HUES64 (cell line): ENCODE data around the gene PAXX.

ENCODE experiments used
- H3K27ac ChIP-seq: 2 replicates; pipeline ENCODE4 v1.7.0; 2013; ENCODE audit warnings: low read depth, low read length, inconsistent platforms
- H3K27me3 ChIP-seq: 2 replicates; pipeline ENCODE4 v1.6.1; 2013; ENCODE audit warnings: mild to moderate bottlenecking, low read length; ENCODE audit not compliant: insufficient read depth
- H3K36me3 ChIP-seq: 2 replicates; pipeline ENCODE4 v1.6.1; 2013; ENCODE audit warnings: mild to moderate bottlenecking, low read length; ENCODE audit not compliant: insufficient read depth
- H3K4me1 ChIP-seq: 2 replicates; pipeline ENCODE4 v1.6.1; 2013; ENCODE audit warnings: mild to moderate bottlenecking, low read length, moderate library complexity; ENCODE audit not compliant: insufficient read depth
- H3K4me3 ChIP-seq: 2 replicates; pipeline ENCODE4 v1.5.1; 2013; ENCODE audit warnings: mild to moderate bottlenecking, low read length, moderate library complexity
- H3K9ac ChIP-seq: 2 replicates; pipeline ENCODE4 v1.6.1; 2013; ENCODE audit warnings: mild to moderate bottlenecking, low read depth, low read length
- H3K9me3 ChIP-seq: 2 replicates; pipeline ENCODE4 v1.6.1; 2013; ENCODE audit warnings: low read depth, low read length; ENCODE audit not compliant: insufficient read depth
- WGBS: fragments of 150-250, 120-280 bp; methylation state at CpG from one replicate; pipeline ENCODE4 v1.1.7; 2013; ENCODE audit warnings: missing lambda C conversion rate; 5-methylcytosine and 5-hydroxymethylcytosine counted together

PAXX gene

DNA sequence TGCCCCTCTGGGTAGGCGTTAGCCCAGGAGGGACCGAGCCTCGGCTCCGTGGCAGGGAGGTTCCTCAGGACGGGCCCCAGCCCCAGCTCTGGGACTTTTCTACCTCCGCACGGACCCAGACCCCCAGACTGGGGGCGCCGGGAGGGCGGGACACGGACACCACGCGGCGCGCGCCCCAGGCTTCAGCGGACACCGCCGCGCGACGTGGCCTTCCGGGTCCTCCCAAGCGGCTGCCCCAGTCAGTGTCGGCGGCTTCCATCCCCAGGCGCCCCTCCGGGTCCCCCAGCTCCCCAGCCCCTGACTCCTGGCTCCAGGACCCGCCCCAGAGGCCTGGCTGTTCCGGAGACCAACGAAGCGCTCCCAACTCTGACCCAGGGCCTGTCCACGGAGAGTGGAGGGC is 6.4 kb upstream of the PAXX start:
- H3K4me3 ChIP-seq: no peak overlapping the region
- H3K36me3 ChIP-seq: no peaks in the 10 kb centered on the region
- 0 out of 2 replicates have a peak, but pooled peaks cover 6% of the 10 kb centered on the region for H3K9me3 ChIP-seq
- peaks cover 27% of the 10 kb centered on the region for H3K27me3 ChIP-seq
- H3K9ac ChIP-seq: no peak overlapping the region
- H3K4me1 ChIP-seq: no peaks in the 10 kb centered on the region
- 70% methylated on average over 33 of the region's 33 CpGs for WGBS
- H3K27ac ChIP-seq: no peak overlapping the region

- H3K4me1 ChIP-seq: no peaks in the 10 kb centered on the region
- peaks cover 28% of the 10 kb centered on the region for H3K27me3 ChIP-seq
- H3K36me3 ChIP-seq: peaks cover 4% of the 10 kb centered on the region; the same call in 1 of the 2 replicates
- H3K9me3 ChIP-seq: 0 out of 2 replicates have a peak, but pooled peaks cover 6% of the 10 kb centered on the region
- H3K9ac ChIP-seq: no peak overlapping the region
- H3K27ac ChIP-seq: no peak overlapping the region
- 92% methylated on average over 4 of the region's 4 CpGs for WGBS
- H3K4me3 ChIP-seq: no peak overlapping the region
Measured at GRCh38 chr9:136988872-136989271, 3.4 kb upstream of the PAXX start.

DNA sequence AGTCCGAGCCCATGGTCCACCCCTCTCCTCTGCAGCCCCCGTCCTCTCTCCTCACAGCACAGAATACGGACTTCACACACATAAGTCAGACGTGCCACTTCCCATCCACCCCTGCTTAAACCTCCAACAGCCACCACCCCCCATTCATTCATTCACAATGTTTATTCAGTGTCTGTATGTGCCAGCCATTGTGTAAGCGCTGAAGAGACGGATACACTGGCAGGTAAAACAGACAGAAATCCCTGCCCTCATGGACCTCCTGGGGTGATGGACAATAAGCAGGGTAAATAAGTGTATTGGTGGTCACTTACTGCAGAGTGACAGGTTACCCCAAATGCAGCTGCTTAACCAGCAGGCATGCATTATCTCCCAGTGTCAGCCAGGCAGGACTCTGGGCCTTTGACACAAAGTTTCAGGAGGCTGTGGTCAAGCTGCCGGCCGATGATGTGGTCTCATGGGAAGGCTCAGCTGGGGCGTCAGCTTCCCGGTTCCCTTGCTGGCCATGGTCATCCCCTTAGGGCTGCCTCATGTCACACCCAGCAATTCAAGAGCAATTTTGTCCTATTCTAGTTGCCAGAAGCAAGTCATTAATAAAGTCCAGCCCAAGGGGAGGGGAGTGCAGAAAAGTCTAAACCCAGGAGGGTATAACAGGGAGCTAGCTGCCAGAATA is 1.8 kb upstream of the PAXX start:
- peaks cover 5% of the 10 kb centered on the region; the same call in 1 of the 2 replicates for H3K36me3 ChIP-seq
- no peaks in the 10 kb centered on the region for H3K4me1 ChIP-seq
- H3K27me3 ChIP-seq: peaks cover 24% of the 10 kb centered on the region
- no peak overlapping the region for H3K27ac ChIP-seq
- H3K9ac ChIP-seq: no peak overlapping the region
- H3K9me3 ChIP-seq: 0 out of 2 replicates have a peak, but pooled peaks cover 6% of the 10 kb centered on the region
- 81% methylated on average over 10 of the region's 10 CpGs for WGBS
- H3K4me3 ChIP-seq: no peak overlapping the region

DNA sequence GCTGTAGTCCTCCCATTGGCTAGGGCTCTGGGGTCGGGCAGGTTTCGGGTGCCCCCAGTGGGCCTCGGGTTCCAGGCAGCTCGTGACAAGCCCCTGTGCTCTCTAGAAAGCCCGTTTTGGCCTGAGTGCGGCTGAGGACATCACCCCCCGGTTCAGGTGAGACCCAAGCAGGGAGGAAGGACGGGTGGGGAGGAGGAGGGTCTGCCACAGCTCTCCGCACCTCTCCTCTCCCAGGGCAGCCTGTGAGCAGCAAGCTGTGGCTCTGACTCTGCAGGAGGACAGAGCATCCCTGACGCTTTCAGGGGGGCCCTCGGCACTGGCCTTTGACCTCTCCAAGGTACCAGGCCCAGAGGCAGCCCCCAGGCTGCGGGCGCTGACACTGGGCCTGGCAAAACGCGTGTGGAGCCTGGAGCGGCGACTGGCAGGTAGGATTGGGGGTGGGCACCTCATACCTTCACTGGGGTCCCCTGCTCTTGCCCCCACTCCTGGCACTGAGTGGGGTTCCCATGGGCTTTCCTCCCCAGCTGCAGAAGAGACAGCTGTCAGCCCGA is 672 bp downstream of the PAXX start:
- H3K9ac ChIP-seq: peak overlapping the region; percentile 70
- H3K27ac ChIP-seq: 0 out of 2 replicates have a peak overlapping the region, but pooled peaks have one; percentile 55
- 0 out of 2 replicates have a peak, but pooled peaks cover 6% of the 10 kb centered on the region for H3K9me3 ChIP-seq
- H3K27me3 ChIP-seq: peaks cover 11% of the 10 kb centered on the region; the same call in 1 of the 2 replicates
- H3K36me3 ChIP-seq: peaks cover 5% of the 10 kb centered on the region; the same call in 1 of the 2 replicates
- peaks cover 9% of the 10 kb centered on the region for H3K4me1 ChIP-seq
- H3K4me3 ChIP-seq: peak overlapping the region; percentile 77
- 41% methylated on average over 18 of the region's 18 CpGs for WGBS

- 95% methylated on average over 54 of the region's 54 CpGs for WGBS
- H3K27ac ChIP-seq: no peak overlapping the region
Measured at GRCh38 chr9:136994180-136994887, 2.1 kb downstream of the PAXX start.

GRCh38 chr9:136994888-136995230 is 2.6 kb downstream of the PAXX start:
- H3K4me3 ChIP-seq: peak overlapping the region; percentile 21; the same call in 1 of the 2 replicates
- WGBS: 96% methylated on average over 40 of the region's 40 CpGs
- H3K27me3 ChIP-seq: peaks cover 11% of the 10 kb centered on the region; the same call in 1 of the 2 replicates
- H3K9me3 ChIP-seq: 0 out of 2 replicates have a peak, but pooled peaks cover 6% of the 10 kb centered on the region
- H3K4me1 ChIP-seq: peaks cover 9% of the 10 kb centered on the region
- H3K27ac ChIP-seq: no peak overlapping the region
- H3K36me3 ChIP-seq: peaks cover 5% of the 10 kb centered on the region; the same call in 1 of the 2 replicates
- H3K9ac ChIP-seq: no peak overlapping the region

More at GRCh38 chr9:136994180-136994887, 2.1 kb downstream of the PAXX start:
- Histone ChIP-seq H3K9me3 (0 out of 2 replicates have a peak, but pooled peaks cover 6% of the 10 kb centered on the region), H3K27me3 (peaks cover 11% of the 10 kb centered on the region; the same call in 1 of the 2 replicates), H3K9ac (no peak overlapping the region), H3K4me1 (peaks cover 9% of the 10 kb centered on the region), H3K4me3 (0 out of 2 replicates have a peak overlapping the region, but pooled peaks have one; percentile 23), H3K36me3 (peaks cover 5% of the 10 kb centered on the region; the same call in 1 of the 2 replicates)

DNA sequence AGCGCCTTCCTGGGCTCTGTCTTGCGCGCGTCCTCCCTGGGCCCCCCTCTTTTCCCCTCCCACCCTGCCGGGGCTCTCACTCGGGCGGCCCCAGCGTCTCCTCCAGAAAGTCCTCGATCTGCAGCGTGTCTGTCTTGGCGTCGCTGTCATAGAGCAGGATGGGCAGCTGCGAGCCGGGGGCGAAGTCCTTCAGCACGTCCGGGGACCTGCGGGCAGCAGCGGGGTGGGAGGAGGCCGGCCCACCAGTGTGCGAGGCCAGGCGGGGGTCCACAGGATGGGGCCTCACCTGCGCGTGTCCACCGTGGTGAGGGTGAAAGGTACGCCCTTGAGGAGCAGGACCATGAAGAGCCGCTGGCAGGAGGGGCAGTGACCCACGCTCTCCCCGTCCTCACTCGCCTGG is 3.1 kb downstream of the PAXX start:
- Histone ChIP-seq H3K36me3 (peaks cover 5% of the 10 kb centered on the region; the same call in 1 of the 2 replicates), H3K4me1 (peaks cover 9% of the 10 kb centered on the region), H3K9me3 (0 out of 2 replicates have a peak, but pooled peaks cover 3% of the 10 kb centered on the region), H3K27ac (no peak overlapping the region), H3K9ac (no peak overlapping the region), H3K27me3 (peaks cover 11% of the 10 kb centered on the region; the same call in 1 of the 2 replicates), H3K4me3 (no peak overlapping the region)
- WGBS: 94% methylated on average over 30 of the region's 30 CpGs

- Histone ChIP-seq H3K9me3 (no peaks in the 10 kb centered on the region), H3K9ac (no peak overlapping the region), H3K36me3 (peaks cover 5% of the 10 kb centered on the region; the same call in 1 of the 2 replicates), H3K4me1 (peaks cover 9% of the 10 kb centered on the region), H3K27me3 (peaks cover 11% of the 10 kb centered on the region; the same call in 1 of the 2 replicates), H3K27ac (no peak overlapping the region), H3K4me3 (no peak overlapping the region)
- WGBS: 86% methylated on average over 12 of the region's 12 CpGs
Measured at GRCh38 chr9:136995772-136996311, 3.6 kb downstream of the PAXX start.

- no peak within 1 kb of the TSS; the same call in 1 of the 2 replicates for H3K9ac ChIP-seq
- no peaks in the 10 kb centered on the region for H3K9me3 ChIP-seq
- H3K27me3 ChIP-seq: 0 out of 2 replicates have a peak, but pooled peaks cover 6% of the 10 kb centered on the region
- peaks cover 9% of the 10 kb centered on the region for H3K4me1 ChIP-seq
- H3K27ac ChIP-seq: no peak within 1 kb of the TSS
- H3K36me3 ChIP-seq: peaks cover 5% of the 10 kb centered on the region; the same call in 1 of the 2 replicates
- WGBS: 20% methylated on average over 34 of the region's 35 CpGs
- peak within 1 kb of the TSS; percentile 29; the same call in 1 of the 2 replicates for H3K4me3 ChIP-seq
Measured at GRCh38 chr9:136996361-136997292, 4.4 kb downstream of the PAXX start, which contains the start of gene CLIC3. Gene CLIC3 (minus strand): TSS chr9:136996568. CDS start chr9:136996543, 25 bp downstream.

DNA sequence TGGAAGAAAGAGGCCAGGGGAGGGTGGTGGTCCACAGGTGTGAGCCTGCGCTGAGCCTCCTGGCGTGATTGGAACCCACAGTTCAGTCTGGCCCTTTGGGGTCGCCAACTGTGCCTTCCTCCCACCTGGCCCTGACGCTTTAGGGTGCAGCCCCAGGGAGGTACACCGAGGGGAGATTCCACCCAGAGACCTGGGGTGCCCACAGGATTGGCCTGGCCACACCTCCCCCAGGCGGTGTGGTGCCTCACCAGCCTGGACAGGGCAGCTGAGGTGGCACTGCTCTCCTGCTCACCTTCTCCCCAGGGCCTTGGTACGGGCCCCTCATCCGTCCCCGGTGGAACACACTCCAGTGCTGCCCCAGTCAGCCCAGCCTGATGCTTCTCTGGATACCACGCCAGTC is 5.1 kb downstream of the PAXX start:
- H3K27ac ChIP-seq: no peak overlapping the region
- H3K4me3 ChIP-seq: no peak overlapping the region
- peaks cover 9% of the 10 kb centered on the region for H3K4me1 ChIP-seq
- no peak overlapping the region for H3K9ac ChIP-seq
- peaks cover 5% of the 10 kb centered on the region; the same call in 1 of the 2 replicates for H3K36me3 ChIP-seq
- 86% methylated on average over 10 of the region's 10 CpGs for whole genome bisulfite sequencing
- H3K9me3 ChIP-seq: no peaks in the 10 kb centered on the region
- H3K27me3 ChIP-seq: 0 out of 2 replicates have a peak, but pooled peaks cover 6% of the 10 kb centered on the region
